HL-60 (cell line): ENCODE measurements around the gene TACC2.

Experiments used
- CTCF ChIP-seq: IDR thresholded peaks from one replicate; pipeline ENCODE4 v1.5.1; 2011; ENCODE audit warnings: low read length, control low read depth, inconsistent platforms; ENCODE audit not compliant: insufficient read depth
- GABPA ChIP-seq: IDR thresholded peaks from 2 replicates; pipeline ENCODE4 v1.6.1; 2012; ENCODE audit warnings: low read depth
- POLR2AphosphoS5 ChIP-seq: IDR thresholded peaks from 2 replicates; pipeline ENCODE4 v1.6.1; 2012; ENCODE audit warnings: low read depth
- REST ChIP-seq: IDR thresholded peaks from 2 replicates; pipeline ENCODE4 v1.6.1; 2012; ENCODE audit warnings: low read depth; ENCODE audit not compliant: insufficient replicate concordance

- TF ChIP-seq CTCF (no peak), POLR2AphosphoS5 (no peak), REST (no peak), GABPA (no peak)
Observed at GRCh38 chr10:122007415-122007814, 18.5 kb downstream of the TACC2 start.
